D721Med (cell line): ENCODE data around the gene SMYD1.

Source experiments
- DNase-seq: peaks from one replicate; pipeline ENCODE4 v3.0.0; 2011; ENCODE audit warnings: low spot score; ENCODE audit not compliant: insufficient read length
- FAIRE-seq: peaks from 2 replicates; lab custom pipeline; 2011; peaks lifted over from hg19 to GRCh38; lab: Jason Lieb, UNC
- TF ChIP-seq, protein P1 (sequence below): IDR thresholded peaks from 2 replicates; pipeline ENCODE4 v1.5.1; 2012; ENCODE audit warnings: mild to moderate bottlenecking, control low read depth; ENCODE audit not compliant: insufficient read depth; ENCODE audit errors: missing control alignments

Gene SMYD1

DNA sequence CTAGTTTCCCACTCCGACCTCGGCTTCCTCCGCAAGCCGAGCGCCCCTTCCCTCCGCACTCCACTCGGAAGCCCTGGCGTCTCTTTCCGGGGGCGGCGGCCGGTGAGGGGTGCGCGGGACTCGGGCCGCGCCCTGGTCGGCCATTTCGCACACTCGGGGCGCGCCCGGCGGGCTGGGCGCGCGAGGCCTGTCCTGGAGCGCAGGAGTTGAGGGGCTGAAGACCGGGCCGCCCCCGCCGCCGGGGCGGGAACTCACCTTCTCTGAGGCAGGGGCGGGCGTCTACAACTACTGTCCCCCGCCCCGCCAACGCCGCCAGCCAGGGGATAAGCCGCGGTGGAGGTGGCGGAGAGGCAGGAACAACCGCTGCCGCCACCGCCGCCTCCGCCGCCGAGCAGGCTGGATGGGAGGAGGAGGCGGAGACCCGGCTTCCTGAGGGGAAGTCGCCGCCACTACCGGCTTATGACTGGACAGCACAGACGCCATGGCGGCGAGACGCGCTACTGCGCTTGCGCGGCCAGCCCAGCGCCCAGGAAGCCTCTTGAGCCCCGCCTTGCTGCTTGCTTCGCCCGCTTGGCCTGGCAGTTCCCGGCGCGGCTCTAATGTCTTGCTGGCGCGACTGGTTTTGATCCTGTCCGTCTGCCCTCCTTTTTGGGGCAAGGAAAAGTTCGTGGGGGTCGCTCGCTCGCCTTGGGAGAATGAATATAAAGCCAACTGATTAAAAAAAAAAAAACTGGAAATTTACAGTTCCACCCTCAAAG, 12.1 kb upstream of the SMYD1 start, which contains the start of gene KRCC1:
TSS of gene KRCC1 (minus strand) at position 413 of the 758 bp plus-strand sequence. CDS start 27,220 bp downstream, outside the sequence.
- DNase-seq (peak; percentile 86), FAIRE-seq (no peak)
- TF ChIP-seq, protein P1, sequence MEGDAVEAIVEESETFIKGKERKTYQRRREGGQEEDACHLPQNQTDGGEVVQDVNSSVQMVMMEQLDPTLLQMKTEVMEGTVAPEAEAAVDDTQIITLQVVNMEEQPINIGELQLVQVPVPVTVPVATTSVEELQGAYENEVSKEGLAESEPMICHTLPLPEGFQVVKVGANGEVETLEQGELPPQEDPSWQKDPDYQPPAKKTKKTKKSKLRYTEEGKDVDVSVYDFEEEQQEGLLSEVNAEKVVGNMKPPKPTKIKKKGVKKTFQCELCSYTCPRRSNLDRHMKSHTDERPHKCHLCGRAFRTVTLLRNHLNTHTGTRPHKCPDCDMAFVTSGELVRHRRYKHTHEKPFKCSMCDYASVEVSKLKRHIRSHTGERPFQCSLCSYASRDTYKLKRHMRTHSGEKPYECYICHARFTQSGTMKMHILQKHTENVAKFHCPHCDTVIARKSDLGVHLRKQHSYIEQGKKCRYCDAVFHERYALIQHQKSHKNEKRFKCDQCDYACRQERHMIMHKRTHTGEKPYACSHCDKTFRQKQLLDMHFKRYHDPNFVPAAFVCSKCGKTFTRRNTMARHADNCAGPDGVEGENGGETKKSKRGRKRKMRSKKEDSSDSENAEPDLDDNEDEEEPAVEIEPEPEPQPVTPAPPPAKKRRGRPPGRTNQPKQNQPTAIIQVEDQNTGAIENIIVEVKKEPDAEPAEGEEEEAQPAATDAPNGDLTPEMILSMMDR = no peak

DNA sequence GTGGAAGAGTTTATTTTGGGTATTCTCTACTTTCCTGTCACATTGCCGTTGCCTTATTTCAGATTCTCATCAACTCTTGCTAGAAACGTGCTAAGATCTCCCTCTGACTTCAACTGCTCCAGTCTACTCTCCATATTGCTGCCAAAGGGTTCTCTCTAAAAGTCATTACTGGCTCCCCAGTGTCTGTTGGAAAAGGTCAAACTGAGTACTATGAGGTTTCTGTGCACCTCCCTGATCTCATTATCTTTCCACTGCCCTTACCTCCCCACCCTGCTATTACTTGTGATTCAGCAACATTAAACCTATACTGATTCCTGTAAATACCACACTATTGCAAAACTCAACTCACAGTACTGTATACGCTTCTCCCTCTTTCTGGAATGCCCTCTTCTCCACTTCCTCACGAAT, 10.2 kb upstream of the SMYD1 start:
- TF ChIP-seq, protein P1 = no peak
- FAIRE-seq (no peak), DNase-seq (no peak)

DNA sequence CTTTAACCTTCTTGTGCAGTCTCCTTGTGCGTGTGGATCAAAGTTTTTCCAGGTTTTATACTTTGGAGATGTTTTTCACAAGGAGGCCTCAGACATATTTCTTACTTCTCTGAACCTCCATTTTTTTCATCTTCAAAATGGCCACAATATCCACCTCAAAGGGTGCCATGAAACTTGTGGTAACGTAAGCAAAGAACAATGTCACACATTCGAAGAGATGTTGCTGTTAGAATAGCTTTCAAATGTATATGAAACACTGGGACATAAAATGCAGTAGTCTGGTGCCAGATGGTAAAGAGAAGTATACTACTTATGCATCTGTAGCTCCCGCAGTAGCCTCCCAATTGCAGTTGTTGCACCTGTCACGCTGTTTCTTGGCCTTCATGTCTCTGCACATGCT, 9.4 kb upstream of the SMYD1 start:
- DNase-seq = no peak
- TF ChIP-seq, protein P1 = no peak
- no peak for FAIRE-seq

DNA sequence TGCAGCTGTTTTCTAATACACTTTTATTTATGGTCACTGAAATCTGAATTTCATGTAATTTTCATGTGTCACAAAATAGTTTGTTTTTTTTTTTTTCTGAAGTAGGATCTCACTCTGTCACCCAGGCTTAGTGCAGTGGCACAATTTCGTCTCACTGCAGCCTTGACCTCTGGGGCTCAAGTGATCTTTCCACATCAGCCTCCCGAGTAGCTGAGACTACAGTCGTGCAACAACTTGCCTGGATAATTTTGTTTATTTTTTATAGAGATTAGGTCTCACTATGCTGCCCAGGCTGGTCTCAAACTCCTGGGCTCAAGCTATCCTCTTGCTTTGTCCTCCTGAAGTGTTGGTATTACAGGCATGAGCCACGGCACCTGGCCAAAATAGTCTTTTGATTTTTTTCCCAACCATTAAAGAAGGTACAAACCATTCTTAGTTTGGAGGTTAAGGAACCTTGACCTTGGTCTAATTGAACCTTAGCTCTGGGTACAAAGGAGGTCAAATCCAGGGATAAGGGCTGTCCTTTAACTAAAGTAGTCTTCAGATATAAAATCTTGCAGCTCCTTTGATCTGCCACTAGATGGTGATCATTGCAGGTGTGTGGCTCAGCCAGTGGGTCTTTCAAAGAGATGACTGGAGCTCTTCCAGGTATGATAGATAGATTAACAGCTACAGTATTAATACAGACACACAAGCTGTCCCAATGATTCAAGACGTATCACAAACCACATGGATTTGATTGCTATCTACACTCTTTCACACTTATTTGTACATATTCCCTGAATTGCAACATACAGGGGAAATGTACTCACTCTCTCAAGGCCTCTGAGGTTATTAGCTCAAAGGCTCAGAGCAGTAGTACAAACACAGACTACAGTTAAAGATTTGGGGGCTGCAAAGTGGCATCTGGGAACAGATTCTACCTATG, 7.4 kb upstream of the SMYD1 start:
- FAIRE-seq = no peak
- DNase-seq = peak; percentile 38
- TF ChIP-seq, protein P1 = peak; percentile 83

DNA sequence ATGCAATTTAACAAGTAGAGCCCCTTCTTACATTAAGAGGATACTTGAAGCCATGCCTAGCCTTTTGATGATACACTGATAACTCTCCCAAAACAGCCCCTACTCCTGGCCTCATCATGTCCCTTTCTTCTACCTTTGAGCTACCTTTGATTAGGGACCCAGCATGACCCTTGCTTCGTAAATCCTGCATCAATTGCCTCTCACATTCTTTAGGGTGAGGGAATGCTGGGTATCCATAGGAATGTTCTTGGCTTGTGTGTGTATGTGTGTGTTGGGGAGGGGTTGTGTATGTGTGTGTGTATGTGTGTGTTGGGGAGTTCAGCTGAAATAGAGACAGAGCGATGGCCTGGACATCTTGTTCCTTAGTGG, 6.7 kb upstream of the SMYD1 start:
- TF ChIP-seq, protein P1 = no peak
- no peak for FAIRE-seq
- DNase-seq = no peak

DNA sequence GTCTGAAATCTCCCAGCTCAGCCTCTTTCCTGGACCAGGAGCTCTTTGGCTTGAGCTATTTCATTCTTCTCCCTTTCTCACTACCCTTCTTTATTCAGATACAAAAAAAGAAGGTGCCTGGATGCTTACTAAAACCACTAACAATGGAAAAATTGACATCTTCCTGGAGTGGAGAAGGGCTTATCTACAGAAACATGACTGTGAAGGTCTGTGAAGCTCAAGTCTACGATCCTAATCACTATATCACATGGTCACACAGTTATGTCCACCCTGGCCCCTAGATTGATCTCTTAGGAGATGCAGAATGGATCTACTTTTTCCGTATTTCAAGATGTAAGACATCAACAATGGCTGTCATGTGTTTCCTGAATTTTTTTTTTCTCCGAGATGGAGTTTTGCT, 6.3 kb upstream of the SMYD1 start:
- FAIRE-seq = no peak

More for the DNA sequence above, 6.3 kb upstream of the SMYD1 start:
- TF ChIP-seq, protein P1 = no peak
- DNase-seq = no peak
